Urinary bladder (tissue), 2 donors: Measurements from ENCODE around the gene FYTTD1. TPM values are rescaled to one million over a fixed set of nuclear protein-coding genes. Genes with fewer than 3 reads are reported as not detected.

Source experiments
- polyA plus RNA-seq: library from polyadenylated mRNA; stranded (reverse); fragments of 200-250 nt; gene quantifications from one replicate; pipeline ENCODE4 v1.2.3, GENCODE V29; 2013
- total RNA-seq: library from RNA; depleted of rRNA; stranded (reverse); fragments of >200 nt; gene quantifications from one replicate; pipeline ENCODE4 v1.2.3, GENCODE V29; 2014
- donor health status: healthy.

FYTTD1 gene
- total and polyA plus RNA-seq, 2 donors: 36.5 to 56.4 TPM

Other genes starting within 250 kb of the FYTTD1 start
- 6.9 TPM for gene BDH1, start 193.9 kb upstream of the FYTTD1 start, total RNA-seq
- 13.7 TPM for gene BDH1, start 193.9 kb upstream of the FYTTD1 start, polyA plus RNA-seq
- gene RUBCN, start 13.0 kb upstream of the FYTTD1 start, total RNA-seq: 7.9 TPM
- 14.6 TPM for gene RUBCN, start 13.0 kb upstream of the FYTTD1 start, polyA plus RNA-seq
- 138 TPM for gene LRCH3, start 41.4 kb downstream of the FYTTD1 start, total RNA-seq
- 21.1 TPM for gene LRCH3, start 41.4 kb downstream of the FYTTD1 start, polyA plus RNA-seq
- 1,028 TPM for gene RPL35A, start 200.3 kb downstream of the FYTTD1 start, total RNA-seq
- gene RPL35A, start 200.3 kb downstream of the FYTTD1 start, polyA plus RNA-seq: 1,260 TPM
- 13.9 TPM for gene LMLN, start 210.3 kb downstream of the FYTTD1 start, total RNA-seq
- gene LMLN, start 210.3 kb downstream of the FYTTD1 start, polyA plus RNA-seq: 2.4 TPM